T-cell (primary cell): ENCODE measurements around the gene MBD3L5. TPM values are rescaled to one million over a fixed set of nuclear protein-coding genes. Genes with fewer than 3 reads are reported as not detected.

Experiments
- ATAC-seq, 4 experiments: fragments of 200-7000 bp in 3 of 4; fragments of 150-1000 bp in 1 of 4; cut with Tn5 transposase; replicated peaks in 1 of 4; 1 replicate in 3 of 4; 2 replicates in 1 of 4; pipeline ENCODE4 v1.10.0; 2021; ENCODE audit warnings: moderate library complexity in 3 of 4, mild to moderate bottlenecking in 2 of 4, moderate number of reproducible peaks in 1 of 4
- CTCF ChIA-PET, 2 donors: fragments of 300-600 bp; sonication (Branson Sonifier 250); formaldehyde crosslinking; loops; one replicate each; lab custom pipeline; 2022; ENCODE audit warnings: antibody characterized with exemption in 2 of 2; lab: Charles Lee
- POLR2A ChIA-PET, 2 donors: fragments of 300-600 bp; sonication (Branson Sonifier 250); formaldehyde crosslinking; loops; one replicate each; lab custom pipeline; 2022; ENCODE audit warnings: antibody characterized with exemption in 2 of 2; lab: Charles Lee
- DNase-seq, 35 experiments: peaks; one replicate each; pipeline versions ENCODE4 v3.0.0 to v3.0.0-alpha.2; 2013 to 2023
- H3K27ac ChIP-seq: one replicate; pipeline ENCODE4 v1.5.1; 2013; ENCODE audit warnings: low read length
- H3K27me3 ChIP-seq, 2 experiments: replicated peaks in 1 of 2; 1 replicate in 1 of 2; 2 replicates in 1 of 2; pipeline versions ENCODE4 v1.6.1 to v1.7.0; 2013; ENCODE audit warnings: low read length in 1 of 2, mixed read lengths in 1 of 2; ENCODE audit not compliant: control insufficient read depth in 2 of 2, insufficient read depth in 2 of 2; ENCODE audit errors: extremely low read depth in 1 of 2
- H3K36me3 ChIP-seq, 2 donors: 1 replicate in 1 of 2; 2 replicates in 1 of 2; pipeline versions ENCODE4 v1.6.1 to v1.7.0; 2013; ENCODE audit warnings: low read length in 1 of 2; ENCODE audit not compliant: control insufficient read depth in 2 of 2, insufficient read depth in 1 of 2; ENCODE audit errors: extremely low read depth in 1 of 2
- H3K4me1 ChIP-seq, 2 experiments: 1 replicate in 1 of 2; 2 replicates in 1 of 2; pipeline versions ENCODE4 v1.6.1 to v1.7.0; 2013; ENCODE audit warnings: low read length in 2 of 2, mixed read lengths in 1 of 2; ENCODE audit not compliant: insufficient read depth in 2 of 2, control insufficient read depth in 1 of 2; ENCODE audit errors: extremely low read depth in 1 of 2
- H3K4me3 ChIP-seq, 2 donors: 1 replicate in 1 of 2; 2 replicates in 1 of 2; pipeline versions ENCODE4 v1.5.1 to v1.7.0; 2013; ENCODE audit warnings: mild to moderate bottlenecking in 2 of 2, low read length in 1 of 2, moderate library complexity in 1 of 2; ENCODE audit not compliant: control insufficient read depth in 1 of 2; ENCODE audit errors: extremely low read depth in 1 of 2
- H3K9me3 ChIP-seq: 2 replicates; pipeline ENCODE4 v1.7.0; 2013
- H3K27ac Mint-ChIP-seq, 2 donors: one replicate each; pipeline ENCODE4 v1.8.0; 2020 to 2021; ENCODE audit warnings: mild to moderate bottlenecking in 2 of 2, mixed read lengths in 2 of 2
- H3K27me3 Mint-ChIP-seq, 2 donors: one replicate each; pipeline ENCODE4 v1.8.0; 2021 to 2022; ENCODE audit warnings: mixed read lengths in 2 of 2
- H3K36me3 Mint-ChIP-seq: one replicate; pipeline ENCODE4 v1.8.0; 2021; ENCODE audit warnings: mixed read lengths
- H3K4me1 Mint-ChIP-seq, 3 donors: one replicate each; pipeline ENCODE4 v1.8.0; 2020 to 2022; ENCODE audit warnings: mixed read lengths in 3 of 3, mild to moderate bottlenecking in 1 of 3
- H3K4me3 Mint-ChIP-seq, 3 donors: one replicate each; pipeline ENCODE4 v1.8.0; 2020 to 2022; ENCODE audit warnings: mild to moderate bottlenecking in 3 of 3, mixed read lengths in 3 of 3, moderate library complexity in 3 of 3
- H3K9me3 Mint-ChIP-seq, 3 donors: one replicate each; pipeline ENCODE4 v1.8.0; 2020 to 2022; ENCODE audit warnings: mixed read lengths in 3 of 3
- WGBS: methylation state at CpG from one replicate; pipeline ENCODE4 v1.1.5; 2013; ENCODE audit warnings: missing lambda C conversion rate; ENCODE audit not compliant: insufficient coverage; 5-methylcytosine and 5-hydroxymethylcytosine counted together
- total RNA-seq, 35 experiments: library from RNA in 6 of 35; stranded (reverse) in 6 of 35; fragments of 120-200 nt in 1 of 35; gene quantifications; one replicate each; pipeline versions ENCODE4 v1.2.1 to v1.2.4 and lab custom pipeline; 2013 to 2026

MBD3L5 gene
- total RNA-seq, 5 donors from 2014 or later (not counting 1 experiment from before 2014, with no cell fraction given): not detected

GRCh38 chr19:7072541-7072940, 42.2 kb downstream of the MBD3L5 start:
- Mint-ChIP-seq H3K27ac (peak overlapping the region in 1 of 2 donors; percentile 25), H3K4me1 (peaks cover 11 to 35% (median 31%) of the 10 kb centered on the region in 3 donors), H3K4me3 (peak overlapping the region; percentile 10 to 64 (median 37)), H3K9me3 (peaks cover 0 to 7% (median 5%) of the 10 kb centered on the region in 3 donors), H3K36me3 (peaks cover 43% of the 10 kb centered on the region), H3K27me3 (no peaks in the 10 kb centered on the region)
- ATAC-seq (no peak), DNase-seq (no peak)
- Histone ChIP-seq H3K9me3 (peaks cover 10% of the 10 kb centered on the region), H3K27ac (no peak overlapping the region), H3K27me3 (no peaks in the 10 kb centered on the region), H3K36me3 (peaks cover 15 to 64% of the 10 kb centered on the region in 2 donors), H3K4me1 (peaks cover 6 to 20% of the 10 kb centered on the region in 2 experiments), H3K4me3 (no peak overlapping the region)
- ChIA-PET CTCF (no interaction called here), POLR2A (interaction anchor here in 1 of 2 donors (0.6 kb wide), 1 partner anchor 135 kb away, joined by 5 read pairs; no protein-coding TSS in a partner anchor)
- 100% methylated on average over 3 of the region's 6 CpGs for WGBS

- DNase-seq (no peak), ATAC-seq (no peak)
- H3K27me3 ChIP-seq: no peaks in the 10 kb centered on the region
- H3K9me3 ChIP-seq: peaks cover 20% of the 10 kb centered on the region
- H3K4me3 ChIP-seq: no peak overlapping the region
- H3K4me1 ChIP-seq: peaks cover 6 to 10% of the 10 kb centered on the region in 2 experiments
- ChIA-PET POLR2A (no interaction called here), CTCF (no interaction called here)
- Mint-ChIP-seq H3K27ac (no peak overlapping the region), H3K9me3 (peaks cover 3 to 23% (median 18%) of the 10 kb centered on the region in 3 donors), H3K4me3 (no peak overlapping the region), H3K4me1 (peaks cover 6 to 25% (median 24%) of the 10 kb centered on the region in 3 donors), H3K36me3 (peaks cover 64% of the 10 kb centered on the region), H3K27me3 (no peaks in the 10 kb centered on the region)
- H3K27ac ChIP-seq: no peak overlapping the region
- WGBS: 100% methylated on average over 26 of the region's 29 CpGs
- H3K36me3 ChIP-seq: peaks cover 21 to 86% of the 10 kb centered on the region in 2 donors
Measured at GRCh38 chr19:7074705-7075282, 44.4 kb downstream of the MBD3L5 start.

- H3K4me1 Mint-ChIP-seq: peaks cover 6 to 12% (median 12%) of the 10 kb centered on the region in 3 donors
- no peak overlapping the region for H3K4me3 ChIP-seq
- no peaks in the 10 kb centered on the region for H3K27me3 Mint-ChIP-seq
- ChIA-PET CTCF (interaction anchor here in 1 of 2 donors (0.5 kb wide), 1 partner anchor 437 kb away, joined by 3 read pairs; no protein-coding TSS in a partner anchor), POLR2A (no interaction called here)
- 93% methylated on average over 3 of the region's 6 CpGs for WGBS
- no peaks in the 10 kb centered on the region for H3K27me3 ChIP-seq
- no peak for ATAC-seq
- H3K36me3 ChIP-seq: peaks cover 33 to 91% of the 10 kb centered on the region in 2 donors
- peaks cover 3 to 24% (median 23%) of the 10 kb centered on the region in 3 donors for H3K9me3 Mint-ChIP-seq
- DNase-seq: no peak
- no peaks in the 10 kb centered on the region for H3K4me1 ChIP-seq
- no peak overlapping the region for H3K27ac Mint-ChIP-seq
- peaks cover 32% of the 10 kb centered on the region for H3K9me3 ChIP-seq
- no peak overlapping the region for H3K4me3 Mint-ChIP-seq
- peaks cover 78% of the 10 kb centered on the region for H3K36me3 Mint-ChIP-seq
- no peak overlapping the region for H3K27ac ChIP-seq
Measured at GRCh38 chr19:7076151-7076550, 45.8 kb downstream of the MBD3L5 start.

GRCh38 chr19:7078008-7078407, 47.6 kb downstream of the MBD3L5 start:
- Histone ChIP-seq H3K27ac (no peak overlapping the region), H3K9me3 (peaks cover 38% of the 10 kb centered on the region), H3K27me3 (no peaks in the 10 kb centered on the region), H3K4me1 (no peaks in the 10 kb centered on the region), H3K36me3 (peaks cover 50 to 97% of the 10 kb centered on the region in 2 donors), H3K4me3 (peak overlapping the region in 1 of 2 donors; percentile 32)
- Mint-ChIP-seq H3K36me3 (peaks cover 83% of the 10 kb centered on the region), H3K4me3 (peak overlapping the region in 2 of 3 donors; percentile 12 to 21), H3K27me3 (no peaks in the 10 kb centered on the region), H3K27ac (no peak overlapping the region), H3K4me1 (peaks cover 0 to 3% (median 3%) of the 10 kb centered on the region in 3 donors), H3K9me3 (peaks cover 7 to 32% (median 31%) of the 10 kb centered on the region in 3 donors)
- DNase-seq (no peak), ATAC-seq (no peak)
- CTCF ChIA-PET: no interaction called here
- POLR2A ChIA-PET: no interaction called here
- WGBS: no CpG with 5 or more reads among the region's 2 CpGs

Other genes with a start within 250 kb of the MBD3L5 start
- 1 to 10 TPM; 3.4 to 9.7 (median 3.7) TPM for gene ADGRE1, start 143.0 kb upstream of the MBD3L5 start, total RNA-seq
- gene MBD3L2B, start 9.1 kb upstream of the MBD3L5 start, total RNA-seq: not detected
- not detected for gene MBD3L4, start 9.6 kb downstream of the MBD3L5 start, total RNA-seq
- not detected for gene MBD3L2, start 18.7 kb downstream of the MBD3L5 start, total RNA-seq
- not detected for gene MBD3L3, start 28.1 kb downstream of the MBD3L5 start, total RNA-seq
- gene ZNF557, start 39.1 kb downstream of the MBD3L5 start, total RNA-seq: 10 to 100 TPM; 12.7 to 28.2 (median 24.6) TPM